Measurements from ENCODE around the gene TMEM94. TPM values are rescaled to one million over a fixed set of nuclear protein-coding genes. Genes with fewer than 3 reads are reported as not detected.

TMEM94 gene
- polyA plus RNA-seq, 2 of the 4 experiments (the other 2 are of a cell fraction), result 30.5 to 63.8 TPM

- TF ChIP-seq HEYL (CRISPR knock-in tag; IDR thresholded peaks at IDR 0.05) (no peak), EP300 (IDR thresholded peaks at IDR 0.05) (no peak), HDAC2 (IDR thresholded peaks at IDR 0.05) (no peak)
Measured at GRCh38 chr17:75489511-75489955, 33.1 kb downstream of the TMEM94 start (continued).

- Histone ChIP-seq H3K4me1 (no peaks in the 10 kb centered on the region), H3K9me3 (no peaks in the 10 kb centered on the region), H3K4me2 (no peak overlapping the region), H3K27ac (no peak overlapping the region; a peak in 1 of 6 replicates), H3K4me3 (no peak overlapping the region)
- TF ChIP-seq ZSCAN20 (CRISPR knock-in tag; IDR thresholded peaks at IDR 0.05) (no peak), EHMT2 (IDR thresholded peaks at IDR 0.05; ENCODE audit: low read depth) (no peak), E2F6 (IDR thresholded peaks at IDR 0.05; ENCODE audit: borderline replicate concordance, low read depth) (no peak), POLR2AphosphoS2 (conservative IDR thresholded peaks at IDR 0.05; ENCODE audit: low read length) (no peak), NR3C1 (IDR thresholded peaks at IDR 0.05) (no peak), SMC3 (IDR thresholded peaks at IDR 0.05) (no peak), ELK1 (IDR thresholded peaks at IDR 0.05; ENCODE audit: low read depth, low read length) (no peak)
- CTCF ChIA-PET, result interaction anchor here (0.6 to 1.9 kb wide), 11 partner anchors 9 to 220 kb away, joined by 3 to 11 read pairs (median 3); no protein-coding TSS in a partner anchor
- POLR2A ChIA-PET, result no interaction called here
- 81% methylated on average over 13 of the region's 14 CpGs for WGBS (ENCODE audit: missing lambda C conversion rate)
- DNase-seq (ENCODE audit: low read depth in 1 of 2, low spot score in 1 of 2) (no peak), FAIRE-seq (no peak), ATAC-seq (no peak; a peak in 1 of 6 replicates)
Measured at GRCh38 chr17:75490173-75490743, 33.8 kb downstream of the TMEM94 start.

GRCh38 chr17:75490953-75491649 lies 34.7 kb downstream of the TMEM94 start:
- Histone ChIP-seq H3K4me1 (no peaks in the 10 kb centered on the region), H3K4me3 (no peak overlapping the region), H3K27ac (no peak overlapping the region), H3K4me2 (no peak overlapping the region), H3K9me3 (no peaks in the 10 kb centered on the region)
- ChIA-PET POLR2A (no interaction called here), CTCF (interaction anchor here (1.0 to 1.8 kb wide), 4 partner anchors 10 to 16 kb away, joined by 3 to 11 read pairs (median 6); no protein-coding TSS in a partner anchor)
- DNase-seq (ENCODE audit: low read depth in 1 of 2, low spot score in 1 of 2), result no peak
- FAIRE-seq, result no peak
- 93% methylated on average over 12 of the region's 19 CpGs for WGBS (ENCODE audit: missing lambda C conversion rate)
- TF ChIP-seq CTCF (IDR thresholded peaks at IDR 0.05) (no peak), FOSB (CRISPR knock-in tag; IDR thresholded peaks at IDR 0.05) (no peak), ZFP36 (IDR thresholded peaks at IDR 0.05; ENCODE audit: borderline replicate concordance, partially characterized antibody) (no peak), EHF (CRISPR knock-in tag; IDR thresholded peaks at IDR 0.05) (no peak)
- no peak for ATAC-seq

- H3K4me3 ChIP-seq, result no peak overlapping the region
- ATAC-seq, result no peak
- H3K4me1 ChIP-seq, result no peaks in the 10 kb centered on the region
- no peak for FAIRE-seq
- 87% methylated on average over 14 of the region's 15 CpGs for WGBS (ENCODE audit: missing lambda C conversion rate)
- POLR2A ChIA-PET, result no interaction called here
- H3K27ac ChIP-seq, result no peak overlapping the region
- no peak for DNase-seq (ENCODE audit: low read depth in 1 of 2, low spot score in 1 of 2)
- H3K4me2 ChIP-seq, result no peak overlapping the region
- H3K9me3 ChIP-seq, result no peaks in the 10 kb centered on the region
- CTCF ChIA-PET, result interaction anchor here (1.1 to 4.9 kb wide), 3 partner anchors 13 to 20 kb away, joined by 3 to 40 read pairs (median 3); no protein-coding TSS in a partner anchor
- TF ChIP-seq MAZ (IDR thresholded peaks at IDR 0.05; ENCODE audit: borderline replicate concordance, low read depth, low read length), result no peak
- TF ChIP-seq HMGXB4 (CRISPR knock-in tag; IDR thresholded peaks at IDR 0.05; ENCODE audit: borderline replicate concordance), result no peak
- no peak for TF ChIP-seq HES2 (IDR thresholded peaks at IDR 0.05)
- TF ChIP-seq CHD4 (IDR thresholded peaks at IDR 0.05; ENCODE audit: borderline replicate concordance), result no peak
- TF ChIP-seq KDM1A (IDR thresholded peaks at IDR 0.05; ENCODE audit: low read depth), result no peak
- TF ChIP-seq POLR2AphosphoS2 (conservative IDR thresholded peaks at IDR 0.05; ENCODE audit: low read length), result no peak
- TF ChIP-seq RFX5 (IDR thresholded peaks at IDR 0.05), result no peak
- no peak for TF ChIP-seq TP53 (CRISPR knock-in tag; IDR thresholded peaks at IDR 0.05)
Measured at GRCh38 chr17:75491680-75492079, 35.2 kb downstream of the TMEM94 start.

Measured in A549 (cell line).